Measurements from ENCODE around the gene CRB2.
"Not testable (repeated sequence)": the region's sequence is repeated elsewhere in the genome, so short reads cannot be mapped to it uniquely, and the experiment has no call there.

The CRB2 gene

GRCh38 chr9:123382653-123383511 is 26.9 kb downstream of the CRB2 start:
- DNase-seq (ENCODE audit: low spot score): no peak

GRCh38 chr9:123383512-123384170 is 27.6 kb downstream of the CRB2 start:
- DNase-seq (ENCODE audit: low spot score): no peak

- DNase-seq (ENCODE audit: low spot score): no peak
Measured at GRCh38 chr9:123387686-123388085, 31.7 kb downstream of the CRB2 start.

GRCh38 chr9:123389070-123389469 is 33.1 kb downstream of the CRB2 start:
- no peak for DNase-seq (ENCODE audit: low spot score)

- no peak for DNase-seq (ENCODE audit: low spot score)
Measured at GRCh38 chr9:123389698-123390097, 33.7 kb downstream of the CRB2 start.

GRCh38 chr9:123390337-123391135 is 34.5 kb downstream of the CRB2 start:
- DNase-seq (ENCODE audit: low spot score): no peak

GRCh38 chr9:123391233-123391632 is 35.2 kb downstream of the CRB2 start:
- no peak for DNase-seq (ENCODE audit: low spot score)

GRCh38 chr9:123391946-123392345 is 35.9 kb downstream of the CRB2 start:
- DNase-seq (ENCODE audit: low spot score): no peak

GRCh38 chr9:123392802-123393201 is 36.8 kb downstream of the CRB2 start:
- no peak for DNase-seq (ENCODE audit: low spot score)

- no peak for DNase-seq (ENCODE audit: low spot score)
Measured at GRCh38 chr9:123394291-123395235, 38.6 kb downstream of the CRB2 start.

GRCh38 chr9:123395276-123395688 is 39.3 kb downstream of the CRB2 start:
- DNase-seq (ENCODE audit: low spot score): no peak

GRCh38 chr9:123395689-123396511 is 39.9 kb downstream of the CRB2 start:
- no peak for DNase-seq (ENCODE audit: low spot score)

- DNase-seq (ENCODE audit: low spot score): no peak
Measured at GRCh38 chr9:123397975-123398374, 42.0 kb downstream of the CRB2 start.

GRCh38 chr9:123398938-123399337 is 42.9 kb downstream of the CRB2 start:
- not testable (repeated sequence) for DNase-seq (ENCODE audit: low spot score)

- no peak for DNase-seq (ENCODE audit: low spot score)
Measured at GRCh38 chr9:123399803-123400378, 43.9 kb downstream of the CRB2 start.

- no peak for DNase-seq (ENCODE audit: low spot score)
Measured at GRCh38 chr9:123400926-123401503, 45.0 kb downstream of the CRB2 start.

GRCh38 chr9:123401879-123402513 is 46.0 kb downstream of the CRB2 start:
- no peak for DNase-seq (ENCODE audit: low spot score)

- DNase-seq (ENCODE audit: low spot score): no peak
Measured at GRCh38 chr9:123402981-123403509, 47.0 kb downstream of the CRB2 start.

GRCh38 chr9:123406016-123406415 is 50.0 kb downstream of the CRB2 start:
- no peak for DNase-seq (ENCODE audit: low spot score)
